GM21381 (cell line): ENCODE measurements around the gene SRGAP2C.
A peak's percentile ranks its signal among the peaks of the same experiment; 100 is the strongest.
"Not testable (repeated sequence)": the region's sequence is repeated elsewhere in the genome, so short reads cannot be mapped to it uniquely, and the experiment has no call there.

ENCODE experiments used
- ATAC-seq: cut with Tn5 transposase; IDR thresholded peaks from one replicate; pipeline ENCODE4 v1.9.1; 2021; ENCODE audit warnings: mild to moderate bottlenecking, moderate library complexity; ENCODE audit not compliant: unreplicated experiment

SRGAP2C gene

DNA sequence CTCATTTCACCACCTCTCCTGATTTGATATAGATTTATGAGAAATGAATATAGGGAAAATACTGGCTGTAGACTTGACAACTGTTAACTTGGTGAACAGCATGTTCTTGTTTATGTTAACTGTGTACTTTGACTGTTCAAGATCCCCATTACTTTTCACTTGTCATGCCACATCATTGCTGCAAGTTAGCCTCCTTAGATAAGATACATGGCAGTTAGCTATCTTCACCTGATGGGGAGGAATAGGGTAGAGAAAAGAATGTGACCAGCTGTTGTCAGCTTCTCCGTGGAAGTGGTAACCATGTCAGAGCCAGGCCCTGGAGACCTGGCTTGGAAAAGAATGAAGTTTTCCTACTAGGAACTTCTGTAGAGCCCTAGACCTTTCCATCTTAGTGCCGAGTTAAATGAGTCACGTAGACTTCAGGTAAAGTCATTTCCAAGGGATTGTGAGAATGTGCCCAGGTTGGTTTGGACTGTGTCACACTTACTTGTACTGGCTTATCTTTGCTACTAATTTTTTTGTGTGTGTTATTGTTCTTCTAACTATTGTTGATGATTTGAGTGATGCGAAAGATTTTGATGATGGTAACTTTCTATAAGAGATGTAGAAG lies 41.6 kb downstream of the SRGAP2C start:
- not testable (repeated sequence) for ATAC-seq

GRCh38 chr1:121226925-121227324 lies 42.1 kb downstream of the SRGAP2C start:
- not testable (repeated sequence) for ATAC-seq

- not testable (repeated sequence) for ATAC-seq
Measured at GRCh38 chr1:121227544-121228330, 43.0 kb downstream of the SRGAP2C start.

DNA sequence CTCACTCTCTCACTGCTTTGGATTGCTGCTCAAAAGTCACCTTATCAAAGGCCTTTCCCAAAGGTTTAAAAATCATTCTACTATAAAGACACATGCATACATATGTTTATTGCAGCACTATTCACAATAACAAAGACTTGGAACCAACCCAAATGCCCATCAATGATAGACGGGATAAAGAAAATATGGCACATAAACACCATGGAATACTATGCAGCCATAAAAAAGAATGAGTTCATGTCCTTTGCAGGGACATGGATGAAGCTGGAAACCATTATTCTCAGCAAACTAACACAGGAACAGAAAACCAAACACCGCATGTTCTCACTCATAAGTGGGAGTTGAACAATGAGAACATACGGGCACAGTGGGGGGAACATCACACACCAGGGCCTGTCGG lies 45.9 kb downstream of the SRGAP2C start:
- not testable (repeated sequence) for ATAC-seq

GRCh38 chr1:121232445-121233125 lies 47.8 kb downstream of the SRGAP2C start:
- ATAC-seq, result not testable (repeated sequence)

DNA sequence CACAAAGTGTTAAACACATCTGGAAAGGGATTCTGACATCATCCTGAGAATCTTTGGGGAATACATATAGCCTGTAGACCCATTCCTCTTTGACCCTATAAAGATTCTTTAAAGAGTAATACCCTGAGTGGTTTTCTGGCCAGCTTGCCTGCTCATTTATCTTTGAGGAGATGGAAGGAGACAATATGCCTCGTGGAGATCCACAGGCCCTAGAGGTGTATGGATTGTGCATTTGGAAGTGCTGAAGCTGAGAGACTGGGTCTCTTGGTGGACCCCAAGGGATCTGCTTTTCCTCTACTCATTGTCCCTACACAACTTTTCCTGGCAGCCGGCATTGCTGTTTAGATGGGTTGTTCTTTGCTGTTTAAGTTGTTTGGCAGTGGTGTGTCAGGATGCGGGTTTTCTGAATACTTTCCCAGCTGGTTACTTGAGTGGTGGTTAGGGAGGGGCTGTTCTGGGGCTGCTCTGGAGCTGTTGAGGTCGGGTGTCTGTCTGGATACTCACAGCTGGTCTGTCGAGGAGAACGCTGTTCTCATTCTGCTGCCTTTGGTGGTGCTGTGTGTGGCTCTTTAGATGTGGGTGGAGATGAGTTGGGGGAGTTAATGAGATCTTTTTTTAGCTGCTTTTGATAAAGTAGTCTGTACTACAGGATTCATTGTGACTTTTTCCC lies 49.5 kb downstream of the SRGAP2C start:
- not testable (repeated sequence) for ATAC-seq

DNA sequence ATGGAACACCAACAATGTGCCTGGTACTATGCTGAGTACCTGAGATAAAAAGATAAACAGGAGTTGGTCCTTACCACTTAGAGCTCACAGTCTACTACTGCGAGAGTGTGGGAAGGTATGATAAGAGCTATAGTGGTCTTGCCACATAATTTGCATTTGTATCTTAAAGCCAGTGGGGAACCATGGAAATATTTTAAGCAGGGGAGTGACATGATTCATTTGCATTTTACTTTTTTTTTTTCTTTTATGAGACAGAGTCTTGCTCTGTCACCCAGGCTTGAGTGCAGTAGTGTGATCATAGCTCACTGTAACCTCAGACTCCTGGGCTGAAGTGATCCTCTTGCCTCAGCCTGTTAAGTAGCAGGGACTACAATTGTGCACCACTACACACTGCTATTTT lies 53.6 kb downstream of the SRGAP2C start:
- ATAC-seq, result peak; percentile 88

GRCh38 chr1:121243913-121244312 lies 59.1 kb downstream of the SRGAP2C start:
- ATAC-seq, result not testable (repeated sequence)

DNA sequence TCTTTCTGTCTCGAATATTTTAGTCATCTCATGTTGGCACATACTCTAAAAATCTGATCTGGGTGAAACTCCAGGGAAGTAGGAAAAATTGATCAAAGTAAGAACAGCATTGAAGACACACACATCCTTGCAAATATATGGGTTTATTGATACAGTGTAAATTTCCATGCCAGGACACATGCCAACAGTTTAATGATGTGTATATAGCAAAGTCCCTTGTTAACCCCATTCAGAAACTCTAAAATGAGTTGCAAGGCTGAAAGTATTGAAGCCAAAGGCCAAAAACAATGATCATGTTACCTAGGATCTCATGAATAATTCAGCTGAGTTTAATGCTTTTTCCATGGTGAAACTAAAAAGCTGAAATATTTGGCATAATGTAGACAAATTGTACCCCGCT lies 61.6 kb downstream of the SRGAP2C start:
- not testable (repeated sequence) for ATAC-seq

GRCh38 chr1:121252656-121253055 lies 67.9 kb downstream of the SRGAP2C start:
- ATAC-seq, result not testable (repeated sequence)

GRCh38 chr1:121254618-121255017 lies 69.8 kb downstream of the SRGAP2C start:
- ATAC-seq, result not testable (repeated sequence)

- ATAC-seq, result not testable (repeated sequence)
Measured at GRCh38 chr1:121257632-121258031, 72.9 kb downstream of the SRGAP2C start.

DNA sequence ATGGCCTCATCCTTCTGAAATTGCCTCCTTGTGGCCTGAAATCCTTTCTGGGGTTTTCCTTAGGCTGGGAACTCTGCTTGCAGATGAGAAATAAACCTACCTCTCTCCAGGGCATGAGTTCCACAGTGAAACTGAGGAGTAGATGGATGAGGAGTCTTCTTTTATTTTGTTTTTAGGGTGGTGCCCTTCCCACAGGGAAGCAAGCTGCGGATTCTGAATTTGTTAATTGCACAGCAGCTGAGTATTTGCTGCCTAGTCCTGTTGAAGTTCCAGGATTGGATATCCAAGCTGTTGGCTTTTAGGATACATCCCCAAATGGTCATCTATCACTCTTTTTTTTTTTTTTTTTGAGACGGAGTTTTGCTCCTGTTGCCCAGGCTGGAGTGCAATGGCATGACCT lies 73.4 kb downstream of the SRGAP2C start:
- ATAC-seq, result not testable (repeated sequence)

DNA sequence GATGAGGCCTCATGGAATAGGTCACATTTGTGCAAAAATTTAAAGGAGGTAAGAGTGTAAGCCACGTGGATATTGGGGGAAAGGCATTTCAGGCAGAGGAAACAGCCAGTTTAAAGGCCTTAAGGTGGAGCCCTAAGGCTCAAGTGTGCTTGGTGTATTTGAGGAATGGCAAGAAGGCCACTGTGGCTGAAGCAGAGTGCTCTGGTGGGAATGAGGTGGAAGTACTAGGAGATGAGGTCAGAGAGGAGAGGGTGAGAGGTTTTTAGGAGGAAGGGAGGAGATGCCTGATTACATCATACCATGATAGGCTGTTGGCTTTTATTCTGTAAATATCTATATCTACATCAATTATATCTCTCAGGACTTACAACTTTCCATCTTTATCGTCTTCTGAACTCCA lies 75.4 kb downstream of the SRGAP2C start:
- ATAC-seq, result not testable (repeated sequence)

DNA sequence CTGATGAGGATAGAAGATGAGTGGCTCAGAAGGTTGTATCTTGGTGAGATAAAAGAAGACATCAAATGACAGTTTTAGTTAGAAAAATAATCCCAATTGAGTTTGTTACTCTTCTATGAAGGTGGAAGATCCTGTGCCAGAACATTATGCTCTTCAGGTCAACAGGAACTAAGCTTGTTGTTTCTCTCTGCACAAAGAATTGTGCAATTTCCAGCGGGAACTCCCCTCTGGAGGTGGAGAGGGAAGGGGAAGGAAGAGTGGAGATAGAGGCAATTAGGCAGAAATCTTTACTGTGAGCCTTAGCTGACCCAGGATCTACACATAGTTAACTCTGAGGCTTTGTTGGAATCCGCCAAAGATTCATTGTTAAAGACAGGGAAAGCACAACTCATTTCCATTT lies 77.4 kb downstream of the SRGAP2C start:
- ATAC-seq, result not testable (repeated sequence)

DNA sequence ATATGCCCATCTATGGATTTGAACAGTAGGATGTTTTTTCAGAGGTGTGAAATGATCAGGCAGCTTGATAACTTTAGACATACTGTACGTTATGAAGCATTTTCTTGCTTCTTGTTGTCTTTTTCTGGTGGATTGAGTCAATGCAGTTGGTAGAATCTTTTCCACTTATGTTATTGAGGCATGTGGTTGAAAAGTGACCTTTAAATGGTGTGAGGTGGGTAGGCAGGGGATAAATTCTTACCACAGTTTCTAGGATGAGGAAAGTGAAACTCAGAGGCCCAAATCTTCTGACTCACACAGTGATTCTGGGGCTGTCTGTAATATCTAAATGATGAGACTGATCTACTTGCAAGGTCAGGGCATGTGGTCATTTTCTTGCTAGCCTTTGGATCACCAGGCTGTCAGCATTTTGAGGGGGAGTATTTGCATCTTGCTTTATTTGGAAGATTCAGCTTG lies 79.0 kb downstream of the SRGAP2C start:
- peak; percentile 77 for ATAC-seq

GRCh38 chr1:121267072-121267471 lies 82.3 kb downstream of the SRGAP2C start:
- not testable (repeated sequence) for ATAC-seq

DNA sequence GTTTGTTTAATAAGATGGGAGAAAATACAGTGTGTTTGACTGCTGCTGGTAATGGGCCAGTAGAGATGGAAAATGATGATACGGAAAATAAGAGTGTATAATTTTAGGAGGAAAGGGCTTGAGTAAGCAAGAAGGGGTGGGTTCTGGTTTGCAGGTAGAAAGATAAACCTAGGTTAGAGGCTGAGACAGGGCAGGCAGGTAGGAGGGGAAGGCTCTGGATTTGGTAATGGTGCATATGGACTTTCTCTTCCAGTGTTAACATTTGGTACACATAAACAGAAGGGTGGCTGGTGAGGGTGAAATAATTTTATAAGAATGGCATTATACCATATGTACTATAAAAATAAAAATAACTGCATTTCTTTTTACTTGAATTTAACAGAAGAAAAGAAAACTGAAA lies 84.5 kb downstream of the SRGAP2C start:
- not testable (repeated sequence) for ATAC-seq

- not testable (repeated sequence) for ATAC-seq
Measured at GRCh38 chr1:121269973-121270372, 85.2 kb downstream of the SRGAP2C start.

DNA sequence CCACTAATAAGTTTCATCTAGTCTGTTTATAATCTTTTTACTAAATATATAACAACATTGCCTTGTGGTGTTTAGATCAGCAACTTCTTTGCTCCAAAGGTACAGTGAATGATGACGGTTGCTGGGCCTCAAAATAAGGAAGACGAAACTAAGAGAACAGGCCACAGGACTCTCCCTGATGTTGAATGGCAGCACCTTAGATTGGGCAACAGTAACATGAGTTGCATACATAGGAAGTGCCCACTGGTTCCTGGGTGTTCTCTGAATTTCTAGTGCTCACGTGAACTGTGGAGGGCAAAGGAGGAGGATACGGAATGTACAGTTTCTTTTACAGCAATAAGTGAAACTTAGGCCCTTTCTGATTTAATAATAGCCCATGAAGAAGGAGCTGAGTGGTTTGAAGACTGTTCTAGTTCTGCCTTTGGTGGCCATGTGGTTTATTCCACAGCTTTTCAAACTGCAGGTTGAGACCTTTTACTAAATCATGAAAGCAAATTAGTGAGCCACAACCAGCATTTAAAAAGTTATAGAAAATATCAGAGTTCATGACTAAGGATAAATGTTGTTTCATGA lies 86.5 kb downstream of the SRGAP2C start:
- peak; percentile 49 for ATAC-seq

GRCh38 chr1:121275435-121275834 lies 90.7 kb downstream of the SRGAP2C start:
- not testable (repeated sequence) for ATAC-seq
